Epithelial cell of esophagus (primary cell): ENCODE results near the gene KCNMA1.

Source experiments
- DNase-seq: peaks from one replicate; pipeline ENCODE4 v3.0.0; 2010; ENCODE audit warnings: low read depth
- H3K4me3 ChIP-seq: 2 replicates; pipeline ENCODE4 v1.5.1; 2011; ENCODE audit warnings: mild to moderate bottlenecking, low read length, control low read depth
- TF ChIP-seq, protein P1 (sequence below): IDR thresholded peaks from 2 replicates; pipeline ENCODE4 v1.5.1; 2011; ENCODE audit warnings: low read depth, mild to moderate bottlenecking, low read length, control low read depth, inconsistent platforms; ENCODE audit not compliant: insufficient read depth; ENCODE audit errors: missing control alignments

KCNMA1 gene

DNA sequence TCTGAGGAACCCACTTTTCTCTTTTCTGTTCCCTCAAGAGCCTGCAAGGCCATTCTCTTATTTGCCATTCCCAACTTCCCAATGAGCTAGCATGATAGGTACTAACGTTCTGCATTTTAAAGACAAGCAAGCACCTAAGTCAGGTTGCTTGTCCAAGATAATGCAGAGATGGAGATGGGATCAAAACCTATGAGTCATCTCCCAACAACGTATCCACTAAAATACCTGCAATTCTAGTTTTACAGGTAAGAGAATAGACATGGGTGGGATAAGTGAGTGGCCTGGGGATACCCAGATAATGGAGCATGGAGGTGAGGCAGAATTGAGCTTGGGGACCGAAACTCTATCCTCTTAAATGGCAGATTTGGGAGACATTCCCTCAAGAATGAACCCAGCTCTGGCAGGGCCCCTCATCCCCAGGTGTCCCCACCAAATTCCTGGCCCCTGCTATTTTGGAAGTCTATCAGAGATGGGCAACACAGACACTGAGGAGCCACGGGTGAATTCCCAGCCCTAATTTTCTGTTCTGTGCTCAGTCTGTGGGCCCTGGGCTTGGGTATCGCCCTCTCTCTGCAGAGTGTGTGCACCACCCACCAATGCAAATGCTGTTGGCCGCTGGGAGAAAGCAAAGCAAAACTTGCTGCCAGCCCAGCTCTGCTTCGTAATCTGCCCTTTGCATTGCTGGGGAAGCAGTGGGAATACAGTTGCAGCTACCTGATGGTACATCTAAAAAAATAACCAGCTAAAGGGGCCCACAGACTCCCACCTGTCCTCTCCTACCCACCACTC lies 98.3 kb downstream of the KCNMA1 start:
- TF ChIP-seq, protein P1, sequence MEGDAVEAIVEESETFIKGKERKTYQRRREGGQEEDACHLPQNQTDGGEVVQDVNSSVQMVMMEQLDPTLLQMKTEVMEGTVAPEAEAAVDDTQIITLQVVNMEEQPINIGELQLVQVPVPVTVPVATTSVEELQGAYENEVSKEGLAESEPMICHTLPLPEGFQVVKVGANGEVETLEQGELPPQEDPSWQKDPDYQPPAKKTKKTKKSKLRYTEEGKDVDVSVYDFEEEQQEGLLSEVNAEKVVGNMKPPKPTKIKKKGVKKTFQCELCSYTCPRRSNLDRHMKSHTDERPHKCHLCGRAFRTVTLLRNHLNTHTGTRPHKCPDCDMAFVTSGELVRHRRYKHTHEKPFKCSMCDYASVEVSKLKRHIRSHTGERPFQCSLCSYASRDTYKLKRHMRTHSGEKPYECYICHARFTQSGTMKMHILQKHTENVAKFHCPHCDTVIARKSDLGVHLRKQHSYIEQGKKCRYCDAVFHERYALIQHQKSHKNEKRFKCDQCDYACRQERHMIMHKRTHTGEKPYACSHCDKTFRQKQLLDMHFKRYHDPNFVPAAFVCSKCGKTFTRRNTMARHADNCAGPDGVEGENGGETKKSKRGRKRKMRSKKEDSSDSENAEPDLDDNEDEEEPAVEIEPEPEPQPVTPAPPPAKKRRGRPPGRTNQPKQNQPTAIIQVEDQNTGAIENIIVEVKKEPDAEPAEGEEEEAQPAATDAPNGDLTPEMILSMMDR, result no peak
- DNase-seq, result peak; percentile 69
- no peak overlapping the region for H3K4me3 ChIP-seq

DNA sequence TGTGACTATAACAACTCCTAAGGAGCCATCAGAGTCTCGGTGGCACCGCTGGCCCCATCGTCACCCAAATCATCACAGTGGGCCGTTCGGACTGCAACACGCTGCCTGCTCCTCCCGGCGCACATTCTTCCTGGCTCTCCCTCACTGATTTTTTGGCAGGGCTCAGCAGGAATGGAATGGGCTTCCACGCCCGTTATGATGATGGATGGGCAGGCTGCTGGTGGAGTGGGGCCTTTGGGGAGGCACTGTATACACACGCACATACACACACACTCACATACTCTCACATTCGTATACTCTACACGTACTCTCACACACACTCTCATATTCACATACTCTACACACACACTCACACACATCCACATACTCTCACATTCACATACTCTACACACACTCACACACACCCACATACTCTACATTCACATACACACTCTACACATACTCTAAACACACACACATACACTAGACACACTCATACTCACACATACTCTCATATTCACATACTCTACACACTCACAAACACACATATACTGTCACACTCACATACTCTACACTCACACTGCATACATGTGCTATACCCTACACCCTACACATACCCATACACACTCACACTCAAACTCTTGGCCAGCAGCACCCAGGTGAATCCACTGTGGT lies 99.8 kb downstream of the KCNMA1 start:
- no peak overlapping the region for H3K4me3 ChIP-seq
- no peak for DNase-seq
- TF ChIP-seq, protein P1, result no peak

DNA sequence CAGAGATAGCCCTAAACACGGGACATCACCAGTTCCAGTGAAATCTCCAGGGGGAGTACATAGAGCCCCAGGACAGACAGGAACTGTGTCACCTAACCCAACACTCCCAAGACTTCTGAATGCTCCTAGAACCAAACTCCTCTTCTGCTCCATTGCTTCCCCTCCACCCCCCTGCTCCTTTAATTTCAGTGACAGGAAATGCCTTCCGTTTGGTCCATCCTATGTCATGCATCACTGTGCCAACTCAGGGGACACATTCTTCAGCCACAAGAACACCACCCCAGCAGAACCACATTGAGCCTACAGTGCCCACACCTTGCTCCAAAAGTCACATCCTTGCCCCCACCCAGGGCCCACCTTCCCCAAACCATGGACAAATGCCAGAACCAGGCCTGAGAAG lies 100.5 kb downstream of the KCNMA1 start:
- no peak overlapping the region for H3K4me3 ChIP-seq
- DNase-seq, result no peak
- TF ChIP-seq, protein P1, result no peak

DNA sequence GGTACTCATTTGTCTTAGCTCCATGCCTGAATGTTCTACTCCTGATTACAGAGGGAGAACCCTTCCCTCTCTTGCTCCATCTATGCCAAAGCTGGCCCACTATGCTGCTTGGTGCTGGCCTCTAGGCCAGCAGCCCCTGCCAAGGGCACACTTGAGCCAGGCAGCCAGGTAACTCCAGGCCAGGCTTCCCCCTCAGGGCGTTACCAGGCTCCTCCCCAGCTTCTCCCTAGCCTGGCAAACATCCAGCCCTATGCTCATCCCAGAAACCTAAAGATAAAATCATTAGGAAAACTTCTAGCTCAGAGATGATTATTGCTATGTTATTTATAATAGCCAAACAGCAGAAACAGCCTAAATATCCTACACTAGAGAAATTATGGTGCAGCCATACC lies 103.7 kb downstream of the KCNMA1 start:
- no peak overlapping the region for H3K4me3 ChIP-seq
- TF ChIP-seq, protein P1, result no peak
- peak; percentile 53 for DNase-seq

DNA sequence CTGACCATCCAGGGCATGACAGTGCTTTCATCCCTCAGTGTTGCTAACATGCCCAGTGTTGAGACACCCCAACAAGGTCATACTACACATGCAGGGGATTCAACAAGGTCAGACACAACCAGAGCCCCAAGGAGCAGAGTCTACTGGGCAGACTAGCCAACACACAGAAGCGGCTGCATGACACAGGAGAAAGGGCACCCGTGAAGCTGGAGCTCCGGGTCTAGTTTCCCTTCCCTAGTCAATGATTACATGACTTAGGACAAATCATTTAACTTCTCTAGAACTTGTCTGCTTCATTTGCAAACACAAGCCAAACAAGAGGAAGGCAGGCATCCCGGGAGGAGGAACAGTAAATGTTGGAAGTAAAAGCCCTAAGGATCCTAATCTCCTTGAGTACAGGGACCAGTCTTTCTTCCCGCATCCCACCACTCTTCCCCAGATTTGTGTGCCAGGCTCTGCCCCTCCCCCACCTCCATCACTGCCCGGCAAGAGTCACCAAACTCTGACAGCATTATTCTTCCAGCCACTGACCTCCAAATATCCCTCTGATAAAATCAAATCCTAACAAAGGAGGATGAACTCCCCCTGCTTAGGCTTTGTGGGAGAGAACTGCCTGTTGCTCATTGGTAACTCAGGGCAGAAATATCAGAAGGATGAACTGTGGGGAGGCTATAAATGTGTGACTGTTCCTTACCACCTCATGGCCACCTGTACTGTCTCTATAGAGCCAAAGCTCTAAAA lies 104.3 kb downstream of the KCNMA1 start:
- no peak for DNase-seq
- H3K4me3 ChIP-seq, result no peak overlapping the region
- TF ChIP-seq, protein P1, result no peak

DNA sequence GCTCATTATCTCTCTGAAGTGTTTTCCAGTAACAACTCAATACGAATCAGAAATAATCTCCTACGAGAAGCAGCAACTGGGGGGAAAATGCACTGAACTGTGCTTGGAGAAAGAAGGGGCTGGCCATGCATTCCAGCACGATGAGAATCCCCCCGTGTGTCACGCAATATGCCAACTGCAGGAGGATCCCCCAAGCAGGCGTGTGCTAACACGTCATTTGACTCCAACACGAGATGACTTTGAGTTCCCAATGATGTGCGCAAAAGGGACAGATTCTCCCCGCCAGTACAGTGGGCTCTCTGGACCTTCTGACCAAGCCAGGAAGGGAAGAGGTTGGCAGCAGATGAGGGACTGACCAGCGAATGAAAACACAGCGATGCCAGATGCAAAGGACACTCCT lies 105.5 kb downstream of the KCNMA1 start:
- TF ChIP-seq, protein P1, result no peak
- no peak overlapping the region for H3K4me3 ChIP-seq
- peak; percentile 78 for DNase-seq
